Suppressor macrophage treated with lipopolysaccharide for 4 hours (primary cell): ENCODE data around the gene GAS7.

ENCODE experiments used
- DNase-seq: peaks from one replicate; pipeline ENCODE4 v3.0.0-alpha.2; 2020

Gene GAS7

GRCh38 chr17:10170233-10170632 is 28.2 kb downstream of the GAS7 start:
- no peak for DNase-seq

- peak; percentile 72 for DNase-seq
These were observed 29.1 kb downstream of the GAS7 start for GRCh38 chr17:10169290-10169689.

DNA sequence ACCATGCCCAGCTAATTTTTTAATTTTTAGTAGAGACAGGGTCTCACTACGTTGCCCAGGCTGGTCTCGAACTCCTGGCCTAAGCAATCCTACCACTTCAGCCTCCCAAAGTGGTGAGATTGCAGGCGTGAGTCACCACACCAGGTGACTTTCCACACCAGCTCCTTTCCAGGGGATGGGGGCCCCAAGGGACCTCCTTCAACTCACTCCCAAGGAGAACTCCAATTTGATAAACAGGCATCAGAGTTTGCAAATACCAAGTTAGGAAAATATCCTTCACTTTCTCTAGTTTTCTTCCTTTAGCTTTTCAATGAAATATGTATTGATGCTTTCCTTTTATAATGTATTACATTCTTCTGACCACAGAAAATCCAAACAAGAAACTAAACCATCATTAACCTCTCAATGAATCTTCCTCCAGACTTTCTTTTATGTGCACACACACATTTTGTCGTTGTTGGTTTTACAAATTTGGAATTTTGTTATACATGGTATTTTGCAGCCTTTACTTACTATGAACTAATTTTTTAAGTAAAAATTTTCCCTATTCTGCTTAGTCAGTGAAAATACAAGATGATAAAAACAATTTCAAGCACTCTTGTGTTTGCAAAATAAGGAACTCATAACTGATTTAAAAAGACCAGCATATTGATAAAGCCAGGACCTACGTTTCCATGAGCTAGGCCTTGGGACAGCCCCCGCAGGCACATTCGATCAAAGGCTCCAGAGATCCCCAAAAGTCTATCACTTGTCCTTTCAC is 32.0 kb downstream of the GAS7 start:
- DNase-seq = no peak

GRCh38 chr17:10162096-10162495 is 36.3 kb downstream of the GAS7 start:
- peak; percentile 74 for DNase-seq

- no peak for DNase-seq
These were observed 37.0 kb downstream of the GAS7 start for GRCh38 chr17:10161386-10161785.

DNA sequence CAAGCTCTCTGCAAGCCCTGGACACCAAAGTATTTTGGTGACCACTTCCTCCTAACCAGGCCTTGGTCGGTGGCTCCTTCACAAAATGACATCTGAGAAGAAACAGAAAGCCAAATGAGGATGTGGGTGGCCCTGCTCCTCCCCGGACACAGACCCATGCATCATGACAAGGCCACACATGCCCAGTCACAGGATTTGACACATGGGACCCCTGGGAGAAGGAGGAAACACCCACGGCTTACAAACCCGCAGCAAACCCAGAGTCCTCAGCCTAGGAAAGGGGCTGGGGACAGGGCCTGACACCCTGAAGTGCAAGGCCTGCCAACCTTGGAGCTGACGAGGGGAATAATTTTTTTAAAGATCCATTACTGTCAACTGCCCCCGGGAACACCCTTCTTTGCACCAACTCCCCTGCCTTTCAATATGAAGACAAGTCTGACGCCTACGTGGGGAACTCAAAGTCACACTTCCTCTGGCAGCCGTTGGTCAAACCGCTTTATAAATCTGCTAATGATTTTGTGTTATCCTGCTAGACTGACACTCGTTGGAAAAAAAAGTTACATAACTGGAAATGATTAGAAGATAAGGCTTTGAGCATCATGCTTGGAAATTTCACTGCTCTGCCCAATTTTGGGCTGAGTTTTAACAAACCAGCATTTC is 41.3 kb downstream of the GAS7 start:
- DNase-seq = peak; percentile 95

DNA sequence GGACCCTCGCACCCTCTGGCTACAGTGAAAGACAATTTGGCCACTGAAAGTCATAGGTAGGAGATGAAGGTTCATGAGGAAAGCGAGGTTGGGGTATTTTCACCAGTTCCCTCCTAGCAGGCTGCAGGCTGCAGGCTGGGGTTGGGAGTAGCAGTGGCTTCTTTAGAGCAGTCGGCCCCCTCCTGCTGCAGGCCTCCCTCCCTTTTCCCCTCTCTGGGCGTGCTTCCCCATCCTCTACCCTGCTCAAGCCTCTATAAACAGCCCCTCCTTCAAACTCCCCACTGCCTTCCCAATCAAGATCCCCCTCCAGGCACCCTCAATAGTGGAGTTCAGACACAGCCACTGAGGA is 41.8 kb downstream of the GAS7 start:
- DNase-seq = no peak

DNA sequence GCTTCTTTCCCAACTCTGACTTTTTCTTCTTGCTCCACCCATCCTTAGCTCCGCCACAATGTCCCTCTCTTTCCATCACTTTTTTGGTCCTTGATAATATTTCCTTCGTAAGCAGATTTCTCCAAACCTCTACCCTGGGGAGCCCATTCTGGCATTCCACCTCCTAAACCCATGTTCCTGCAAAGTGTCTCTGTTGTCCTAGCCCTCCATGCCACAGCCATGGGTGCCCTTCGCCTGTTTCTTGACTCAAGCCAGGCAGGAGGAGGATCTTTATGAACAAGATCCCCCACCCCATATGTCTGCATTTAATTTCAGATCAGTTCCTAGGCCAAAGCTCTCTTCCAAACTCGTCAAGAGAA is 42.4 kb downstream of the GAS7 start:
- no peak for DNase-seq

DNA sequence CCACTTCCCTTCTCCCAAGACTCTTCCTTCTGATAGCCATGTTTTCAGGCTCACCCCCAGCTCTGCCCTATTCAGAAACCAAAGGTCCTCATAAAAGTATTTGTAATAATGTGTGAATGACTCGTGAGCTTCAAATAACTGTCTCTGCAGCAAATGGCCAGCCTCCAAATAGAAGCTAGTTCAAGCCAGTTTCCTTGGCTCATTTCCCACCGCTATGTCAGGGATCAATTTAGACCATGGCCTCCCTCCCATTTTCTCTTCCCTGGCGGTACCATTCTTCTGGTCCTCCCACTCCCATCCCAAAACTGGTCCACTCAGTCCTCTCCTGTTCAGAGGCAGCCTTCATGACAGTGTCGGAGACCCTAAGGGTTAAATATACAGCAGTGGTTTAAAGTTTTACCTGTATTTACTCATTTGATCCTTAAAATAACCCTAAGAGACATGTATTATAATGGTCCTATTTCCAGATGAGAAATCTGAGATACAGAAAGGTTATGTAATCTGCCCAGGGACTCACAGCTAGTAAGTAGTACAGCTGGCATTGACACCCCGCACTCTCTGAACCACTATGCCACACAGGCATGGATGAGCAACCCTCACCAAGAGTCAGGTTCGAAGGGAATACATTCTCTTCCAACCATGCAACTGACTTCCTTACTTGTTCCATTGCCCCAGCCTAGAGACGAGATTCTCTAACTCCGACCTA is 42.9 kb downstream of the GAS7 start:
- DNase-seq = peak; percentile 43

- peak; percentile 93 for DNase-seq
These were observed 46.5 kb downstream of the GAS7 start for GRCh38 chr17:10151667-10152496.

- DNase-seq = peak; percentile 91
These were observed 48.6 kb downstream of the GAS7 start for GRCh38 chr17:10149573-10150399.

GRCh38 chr17:10147761-10148415 is 50.5 kb downstream of the GAS7 start:
- DNase-seq = no peak

GRCh38 chr17:10147040-10147439 is 51.4 kb downstream of the GAS7 start:
- no peak for DNase-seq

- no peak for DNase-seq
These were observed 53.4 kb downstream of the GAS7 start for GRCh38 chr17:10144982-10145381.

DNA sequence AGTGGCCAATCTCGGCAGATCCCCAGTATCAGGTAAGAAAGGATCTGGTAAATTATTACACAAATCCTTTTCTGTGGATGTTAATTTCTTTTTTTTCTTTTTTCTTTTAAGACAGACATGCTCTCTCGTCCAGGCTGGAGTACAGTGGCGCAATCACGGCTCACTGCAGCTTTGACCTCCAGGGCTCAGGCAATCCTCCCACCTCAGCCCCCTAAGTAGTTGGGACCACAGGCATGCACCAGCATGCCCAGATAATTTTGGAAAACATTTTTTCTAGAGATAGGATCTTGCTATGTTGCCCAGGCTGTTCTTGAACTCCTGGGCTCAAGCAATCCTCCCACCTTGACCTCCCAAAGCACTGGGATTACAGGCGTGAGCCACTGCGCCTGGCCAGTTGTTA is 54.0 kb downstream of the GAS7 start:
- DNase-seq = no peak

GRCh38 chr17:10141436-10141835 is 57.0 kb downstream of the GAS7 start:
- DNase-seq = no peak

DNA sequence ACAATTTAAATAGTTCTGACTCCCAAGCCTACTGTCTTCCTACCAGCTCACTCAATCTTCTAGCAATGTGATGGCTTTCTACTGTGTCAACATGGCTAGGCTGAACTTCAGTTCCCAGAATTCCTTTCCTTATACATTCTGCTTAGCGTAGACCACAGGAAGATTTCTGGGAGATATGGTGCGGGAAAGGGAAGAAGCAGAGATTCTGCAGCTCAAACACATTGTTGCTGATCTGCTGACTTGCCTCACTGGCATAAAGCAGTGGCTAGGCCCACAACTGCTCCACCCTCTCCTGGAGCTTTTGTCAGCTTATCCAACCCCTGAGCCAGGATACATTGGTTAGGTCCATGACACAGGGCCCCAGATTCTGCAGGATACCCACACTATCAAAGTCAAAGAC is 58.8 kb downstream of the GAS7 start:
- DNase-seq = no peak

- no peak for DNase-seq
These were observed 62.0 kb downstream of the GAS7 start for GRCh38 chr17:10136258-10136981.

GRCh38 chr17:10135539-10136257 is 62.7 kb downstream of the GAS7 start:
- DNase-seq = peak; percentile 92

GRCh38 chr17:10130677-10131076 is 67.7 kb downstream of the GAS7 start:
- peak; percentile 23 for DNase-seq
